GM23338 (cell line): ENCODE data around the gene JAG2.

Experiments used
- CREB1 ChIP-seq: fragments of 250-450 bp; sonication (Bioruptor Pico); IDR thresholded peaks from 2 replicates; pipeline ENCODE4 v1.5.0; 2020; ENCODE audit warnings: low read depth, mild to moderate bottlenecking, moderate library complexity
- ETS1 ChIP-seq: IDR thresholded peaks from 2 replicates; pipeline ENCODE4 v1.6.1; 2016; ENCODE audit warnings: antibody characterized with exemption
- EZH2 ChIP-seq: fragments of 200-600 bp; sonication (generic); IDR thresholded peaks from one replicate; pipeline ENCODE4 v1.8.0; 2017; ENCODE audit warnings: antibody characterized with exemption, mild to moderate bottlenecking, low read depth; ENCODE audit not compliant: unreplicated experiment
- EZH2phosphoT487 ChIP-seq: fragments of 200-600 bp; sonication (generic); IDR thresholded peaks from one replicate; pipeline ENCODE4 v1.8.1; 2018; ENCODE audit warnings: antibody characterized with exemption; ENCODE audit not compliant: unreplicated experiment
- JUNB ChIP-seq: IDR thresholded peaks from one replicate; pipeline ENCODE4 v1.6.1; 2016; ENCODE audit warnings: antibody characterized with exemption; ENCODE audit not compliant: unreplicated experiment
- NANOG ChIP-seq: IDR thresholded peaks from 2 replicates; pipeline ENCODE4 v1.6.1; 2016; ENCODE audit warnings: antibody characterized with exemption, borderline replicate concordance
- POLR2AphosphoS5 ChIP-seq: IDR thresholded peaks from 2 replicates; pipeline ENCODE4 v1.6.1; 2016; ENCODE audit warnings: antibody characterized with exemption, low read depth
- REST ChIP-seq: IDR thresholded peaks from one replicate; pipeline ENCODE4 v1.6.1; 2018; ENCODE audit warnings: antibody characterized with exemption; ENCODE audit not compliant: unreplicated experiment
- STAT1 ChIP-seq: IDR thresholded peaks from one replicate; pipeline ENCODE4 v1.6.1; 2016; ENCODE audit warnings: antibody characterized with exemption; ENCODE audit not compliant: unreplicated experiment
- ZNF114 ChIP-seq: fragments of 250-450 bp; sonication (Bioruptor Pico); IDR thresholded peaks from 2 replicates; pipeline ENCODE4 v1.5.0; 2020; ENCODE audit warnings: mild to moderate bottlenecking, moderate library complexity
- ZNF331 ChIP-seq: fragments of 250-450 bp; sonication (Bioruptor Pico); IDR thresholded peaks from 2 replicates; pipeline ENCODE4 v1.5.0; 2020; ENCODE audit warnings: low read depth, mild to moderate bottlenecking, moderate library complexity
- TF ChIP-seq, protein P1 (sequence below), 2 experiments: fragments of 200-600 bp in 1 of 2; sonication (generic) in 1 of 2; conservative IDR thresholded peaks; 2 replicates each; pipeline versions ENCODE4 v1.5.1 to v1.6.1; 2016 to 2017; ENCODE audit warnings: antibody characterized with exemption in 2 of 2, low read depth in 2 of 2, mild to moderate bottlenecking in 2 of 2, moderate library complexity in 1 of 2
- TF ChIP-seq, protein P2 (sequence below): fragments of 250-450 bp; sonication (Bioruptor Pico); IDR thresholded peaks from 2 replicates; pipeline ENCODE4 v1.5.0; 2020; ENCODE audit warnings: mild to moderate bottlenecking, moderate library complexity

- TF ChIP-seq, protein P1, sequence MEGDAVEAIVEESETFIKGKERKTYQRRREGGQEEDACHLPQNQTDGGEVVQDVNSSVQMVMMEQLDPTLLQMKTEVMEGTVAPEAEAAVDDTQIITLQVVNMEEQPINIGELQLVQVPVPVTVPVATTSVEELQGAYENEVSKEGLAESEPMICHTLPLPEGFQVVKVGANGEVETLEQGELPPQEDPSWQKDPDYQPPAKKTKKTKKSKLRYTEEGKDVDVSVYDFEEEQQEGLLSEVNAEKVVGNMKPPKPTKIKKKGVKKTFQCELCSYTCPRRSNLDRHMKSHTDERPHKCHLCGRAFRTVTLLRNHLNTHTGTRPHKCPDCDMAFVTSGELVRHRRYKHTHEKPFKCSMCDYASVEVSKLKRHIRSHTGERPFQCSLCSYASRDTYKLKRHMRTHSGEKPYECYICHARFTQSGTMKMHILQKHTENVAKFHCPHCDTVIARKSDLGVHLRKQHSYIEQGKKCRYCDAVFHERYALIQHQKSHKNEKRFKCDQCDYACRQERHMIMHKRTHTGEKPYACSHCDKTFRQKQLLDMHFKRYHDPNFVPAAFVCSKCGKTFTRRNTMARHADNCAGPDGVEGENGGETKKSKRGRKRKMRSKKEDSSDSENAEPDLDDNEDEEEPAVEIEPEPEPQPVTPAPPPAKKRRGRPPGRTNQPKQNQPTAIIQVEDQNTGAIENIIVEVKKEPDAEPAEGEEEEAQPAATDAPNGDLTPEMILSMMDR (conservative IDR thresholded peaks at IDR 0.05; ENCODE audit: low read depth in 2 of 2) = no peak
- TF ChIP-seq ETS1 (no peak), POLR2AphosphoS5 (no peak), EZH2 (peak; percentile 31), JUNB (no peak), REST (no peak), CREB1 (CRISPR knock-in tag) (no peak), NANOG (no peak), EZH2phosphoT487 (no peak), ZNF114 (CRISPR knock-in tag) (no peak), STAT1 (no peak), ZNF331 (CRISPR knock-in tag) (no peak)
- TF ChIP-seq, protein P2, sequence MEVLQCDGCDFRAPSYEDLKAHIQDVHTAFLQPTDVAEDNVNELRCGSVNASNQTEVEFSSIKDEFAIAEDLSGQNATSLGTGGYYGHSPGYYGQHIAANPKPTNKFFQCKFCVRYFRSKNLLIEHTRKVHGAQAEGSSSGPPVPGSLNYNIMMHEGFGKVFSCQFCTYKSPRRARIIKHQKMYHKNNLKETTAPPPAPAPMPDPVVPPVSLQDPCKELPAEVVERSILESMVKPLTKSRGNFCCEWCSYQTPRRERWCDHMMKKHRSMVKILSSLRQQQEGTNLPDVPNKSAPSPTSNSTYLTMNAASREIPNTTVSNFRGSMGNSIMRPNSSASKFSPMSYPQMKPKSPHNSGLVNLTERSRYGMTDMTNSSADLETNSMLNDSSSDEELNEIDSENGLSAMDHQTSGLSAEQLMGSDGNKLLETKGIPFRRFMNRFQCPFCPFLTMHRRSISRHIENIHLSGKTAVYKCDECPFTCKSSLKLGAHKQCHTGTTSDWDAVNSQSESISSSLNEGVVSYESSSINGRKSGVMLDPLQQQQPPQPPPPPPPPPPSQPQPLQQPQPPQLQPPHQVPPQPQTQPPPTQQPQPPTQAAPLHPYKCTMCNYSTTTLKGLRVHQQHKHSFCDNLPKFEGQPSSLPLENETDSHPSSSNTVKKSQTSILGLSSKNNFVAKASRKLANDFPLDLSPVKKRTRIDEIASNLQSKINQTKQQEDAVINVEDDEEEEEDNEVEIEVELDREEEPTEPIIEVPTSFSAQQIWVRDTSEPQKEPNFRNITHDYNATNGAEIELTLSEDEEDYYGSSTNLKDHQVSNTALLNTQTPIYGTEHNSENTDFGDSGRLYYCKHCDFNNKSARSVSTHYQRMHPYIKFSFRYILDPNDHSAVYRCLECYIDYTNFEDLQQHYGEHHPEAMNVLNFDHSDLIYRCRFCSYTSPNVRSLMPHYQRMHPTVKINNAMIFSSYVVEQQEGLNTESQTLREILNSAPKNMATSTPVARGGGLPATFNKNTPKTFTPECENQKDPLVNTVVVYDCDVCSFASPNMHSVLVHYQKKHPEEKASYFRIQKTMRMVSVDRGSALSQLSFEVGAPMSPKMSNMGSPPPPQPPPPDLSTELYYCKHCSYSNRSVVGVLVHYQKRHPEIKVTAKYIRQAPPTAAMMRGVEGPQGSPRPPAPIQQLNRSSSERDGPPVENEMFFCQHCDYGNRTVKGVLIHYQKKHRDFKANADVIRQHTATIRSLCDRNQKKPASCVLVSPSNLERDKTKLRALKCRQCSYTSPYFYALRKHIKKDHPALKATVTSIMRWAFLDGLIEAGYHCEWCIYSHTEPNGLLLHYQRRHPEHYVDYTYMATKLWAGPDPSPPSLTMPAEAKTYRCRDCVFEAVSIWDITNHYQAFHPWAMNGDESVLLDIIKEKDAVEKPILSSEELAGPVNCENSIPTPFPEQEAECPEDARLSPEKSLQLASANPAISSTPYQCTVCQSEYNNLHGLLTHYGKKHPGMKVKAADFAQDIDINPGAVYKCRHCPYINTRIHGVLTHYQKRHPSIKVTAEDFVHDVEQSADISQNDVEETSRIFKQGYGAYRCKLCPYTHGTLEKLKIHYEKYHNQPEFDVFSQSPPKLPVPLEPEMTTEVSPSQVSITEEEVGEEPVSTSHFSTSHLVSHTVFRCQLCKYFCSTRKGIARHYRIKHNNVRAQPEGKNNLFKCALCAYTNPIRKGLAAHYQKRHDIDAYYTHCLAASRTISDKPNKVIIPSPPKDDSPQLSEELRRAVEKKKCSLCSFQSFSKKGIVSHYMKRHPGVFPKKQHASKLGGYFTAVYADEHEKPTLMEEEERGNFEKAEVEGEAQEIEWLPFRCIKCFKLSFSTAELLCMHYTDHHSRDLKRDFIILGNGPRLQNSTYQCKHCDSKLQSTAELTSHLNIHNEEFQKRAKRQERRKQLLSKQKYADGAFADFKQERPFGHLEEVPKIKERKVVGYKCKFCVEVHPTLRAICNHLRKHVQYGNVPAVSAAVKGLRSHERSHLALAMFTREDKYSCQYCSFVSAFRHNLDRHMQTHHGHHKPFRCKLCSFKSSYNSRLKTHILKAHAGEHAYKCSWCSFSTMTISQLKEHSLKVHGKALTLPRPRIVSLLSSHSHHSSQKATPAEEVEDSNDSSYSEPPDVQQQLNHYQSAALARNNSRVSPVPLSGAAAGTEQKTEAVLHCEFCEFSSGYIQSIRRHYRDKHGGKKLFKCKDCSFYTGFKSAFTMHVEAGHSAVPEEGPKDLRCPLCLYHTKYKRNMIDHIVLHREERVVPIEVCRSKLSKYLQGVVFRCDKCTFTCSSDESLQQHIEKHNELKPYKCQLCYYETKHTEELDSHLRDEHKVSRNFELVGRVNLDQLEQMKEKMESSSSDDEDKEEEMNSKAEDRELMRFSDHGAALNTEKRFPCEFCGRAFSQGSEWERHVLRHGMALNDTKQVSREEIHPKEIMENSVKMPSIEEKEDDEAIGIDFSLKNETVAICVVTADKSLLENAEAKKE = no peak
Measured at GRCh38 chr14:105093038-105093430, 75.5 kb downstream of the JAG2 start.
